H1 (cell line): ENCODE results near the gene ZNF385D. TPM values are rescaled to one million over a fixed set of nuclear protein-coding genes. Genes with fewer than 3 reads are reported as not detected.

ENCODE experiments used
- CTCF ChIA-PET: fragments of 300-600 bp; sonication (Branson Sonifier 250); formaldehyde crosslinking; loops from one replicate; lab custom pipeline; 2021; ENCODE audit not compliant: partially characterized antibody; lab: Charles Lee
- POLR2A ChIA-PET: fragments of 300-600 bp; sonication (Branson Sonifier 250); formaldehyde crosslinking; loops from one replicate; lab custom pipeline; 2021; ENCODE audit warnings: inconsistent platforms; ENCODE audit not compliant: partially characterized antibody; lab: Charles Lee
- DNase-seq, 2 experiments: peaks; one replicate each; pipeline versions ENCODE4 v3.0.0 to v3.0.0-alpha.2; 2010 to 2022; ENCODE audit warnings: low spot score in 2 of 2, low read depth in 1 of 2, mixed read lengths in 1 of 2
- FAIRE-seq: peaks from 2 replicates; lab custom pipeline; 2011; peaks lifted over from hg19 to GRCh38; lab: Jason Lieb, UNC
- H2AFZ ChIP-seq: 2 replicates; pipeline ENCODE4 v1.8.1; 2012; ENCODE audit warnings: low read length, inconsistent platforms
- H2AK5ac ChIP-seq: 2 replicates; pipeline ENCODE4 v1.6.1; 2013; ENCODE audit warnings: low read depth, low read length
- H2BK120ac ChIP-seq: replicated peaks from 2 replicates; pipeline ENCODE3; 2013; ENCODE audit warnings: low read depth, low read length, inconsistent platforms
- H2BK12ac ChIP-seq: 2 replicates; pipeline ENCODE4 v1.6.1; 2013; ENCODE audit warnings: low read depth, low read length
- H2BK15ac ChIP-seq: 2 replicates; pipeline ENCODE4 v1.6.1; 2013; ENCODE audit warnings: low read length
- H2BK20ac ChIP-seq: 2 replicates; pipeline ENCODE4 v1.6.1; 2013; ENCODE audit warnings: low read length
- H2BK5ac ChIP-seq: 2 replicates; pipeline ENCODE4 v1.6.1; 2013; ENCODE audit warnings: low read depth, low read length
- H3K14ac ChIP-seq: 2 replicates; pipeline ENCODE4 v1.6.1; 2013; ENCODE audit warnings: inconsistent platforms; ENCODE audit not compliant: insufficient read length
- H3K18ac ChIP-seq: 2 replicates; pipeline ENCODE4 v1.6.1; 2013; ENCODE audit warnings: low read length; ENCODE audit errors: extremely low read depth
- H3K23ac ChIP-seq: 2 replicates; pipeline ENCODE4 v1.6.1; 2013; ENCODE audit warnings: inconsistent platforms; ENCODE audit not compliant: insufficient read length
- H3K23me2 ChIP-seq: 2 replicates; pipeline ENCODE4 v1.6.1; 2013; ENCODE audit warnings: low read depth, low read length
- H3K27ac ChIP-seq: 2 replicates; pipeline ENCODE4 v1.6.1; 2011; ENCODE audit warnings: low read depth, low read length, inconsistent platforms
- H3K27me3 ChIP-seq, 4 experiments: replicated peaks in 1 of 4; 1 replicate in 1 of 4; 2 replicates in 3 of 4; pipeline versions ENCODE4 v1.6.1 to v1.8.1; 2011 to 2013; ENCODE audit warnings: low read length in 3 of 4, mild to moderate bottlenecking in 3 of 4, inconsistent platforms in 2 of 4, mixed read lengths in 2 of 4, moderate library complexity in 1 of 4; ENCODE audit not compliant: control insufficient read depth in 3 of 4, insufficient read depth in 3 of 4; ENCODE audit errors: extremely low read depth in 1 of 4
- H3K36me3 ChIP-seq, 4 experiments: 2 replicates each; pipeline versions ENCODE4 v1.6.1 to v1.8.1; 2011 to 2013; ENCODE audit warnings: mild to moderate bottlenecking in 4 of 4, low read length in 3 of 4, moderate library complexity in 2 of 4, control low read depth in 1 of 4, inconsistent platforms in 1 of 4; ENCODE audit not compliant: insufficient read depth in 4 of 4, control insufficient read depth in 2 of 4
- H3K4ac ChIP-seq: replicated peaks from 2 replicates; pipeline ENCODE3; 2013; ENCODE audit warnings: low read length, low read depth, mixed read lengths, inconsistent platforms; ENCODE audit not compliant: insufficient read length
- H3K4me1 ChIP-seq, 4 experiments: replicated peaks in 1 of 4; 1 replicate in 1 of 4; 2 replicates in 3 of 4; pipeline versions ENCODE4 v1.6.1 to v1.8.1; 2011 to 2013; ENCODE audit warnings: low read length in 3 of 4, inconsistent platforms in 2 of 4, mixed read lengths in 1 of 4; ENCODE audit not compliant: insufficient read depth in 4 of 4, control insufficient read depth in 3 of 4
- H3K4me2 ChIP-seq, 2 experiments: 2 replicates each; pipeline versions ENCODE4 v1.6.1 to v1.8.1; 2011 to 2013; ENCODE audit warnings: low read depth in 2 of 2, low read length in 2 of 2, control low read depth in 1 of 2, inconsistent platforms in 1 of 2, mild to moderate bottlenecking in 1 of 2; ENCODE audit not compliant: insufficient read depth in 1 of 2
- H3K4me3 ChIP-seq, 4 experiments: fragments of 200-600, 300-600 bp in 1 of 4; sonication (generic), shearing (Covaris generic), sonication (Bioruptor Twin) in 1 of 4; 2 replicates each; pipeline versions ENCODE4 v1.5.1 to v1.8.1; 2011 to 2016; ENCODE audit warnings: low read length in 4 of 4, low read depth in 3 of 4, control low read depth in 2 of 4, inconsistent platforms in 2 of 4, mild to moderate bottlenecking in 2 of 4, mixed read lengths in 1 of 4, moderate library complexity in 1 of 4; ENCODE audit not compliant: insufficient read depth in 2 of 4; ENCODE audit errors: extremely low read depth in 1 of 4
- H3K56ac ChIP-seq: replicated peaks from 2 replicates; pipeline ENCODE3; 2013; ENCODE audit warnings: low read depth, mild to moderate bottlenecking, mixed read lengths, low read length, inconsistent platforms; ENCODE audit not compliant: insufficient read length
- H3K79me1 ChIP-seq: 2 replicates; pipeline ENCODE4 v1.6.1; 2013; ENCODE audit warnings: low read depth, low read length, control low read depth
- H3K79me2 ChIP-seq, 2 experiments: 2 replicates each; pipeline versions ENCODE4 v1.6.1 to v1.8.1; 2012 to 2013; ENCODE audit warnings: low read length in 2 of 2, mild to moderate bottlenecking in 2 of 2, inconsistent platforms in 1 of 2; ENCODE audit not compliant: insufficient read depth in 2 of 2, control insufficient read depth in 1 of 2
- H3K9ac ChIP-seq, 4 experiments: replicated peaks in 1 of 4; 1 replicate in 1 of 4; 2 replicates in 3 of 4; pipeline versions ENCODE4 v1.6.1 to v1.8.1; 2011 to 2013; ENCODE audit warnings: low read depth in 3 of 4, low read length in 3 of 4, control low read depth in 2 of 4, mild to moderate bottlenecking in 2 of 4, moderate library complexity in 2 of 4, inconsistent platforms in 1 of 4; ENCODE audit errors: extremely low read depth in 1 of 4
- H3K9me3 ChIP-seq, 2 experiments: 2 replicates each; pipeline versions ENCODE4 v1.6.1 to v1.8.1; 2012 to 2013; ENCODE audit warnings: mild to moderate bottlenecking in 2 of 2, moderate library complexity in 2 of 2, control low read depth in 1 of 2, inconsistent platforms in 1 of 2, low read depth in 1 of 2, low read length in 1 of 2, mixed read lengths in 1 of 2; ENCODE audit not compliant: insufficient read depth in 2 of 2
- H4K20me1 ChIP-seq, 2 experiments: replicated peaks in 1 of 2; 2 replicates each; pipeline versions ENCODE3 to v1.8.1; 2011 to 2013; ENCODE audit warnings: inconsistent platforms in 2 of 2, low read length in 2 of 2, mild to moderate bottlenecking in 1 of 2; ENCODE audit not compliant: insufficient read depth in 2 of 2, control insufficient read depth in 1 of 2
- H4K5ac ChIP-seq: 2 replicates; pipeline ENCODE4 v1.6.1; 2013; ENCODE audit warnings: low read length, low read depth, mixed read lengths, inconsistent platforms; ENCODE audit not compliant: insufficient read length
- H4K8ac ChIP-seq: 2 replicates; pipeline ENCODE4 v1.8.0; 2013; ENCODE audit warnings: mild to moderate bottlenecking, moderate library complexity, low read length, inconsistent platforms; ENCODE audit not compliant: insufficient read depth; ENCODE audit errors: extremely low read depth
- H4K91ac ChIP-seq: replicated peaks from 2 replicates; pipeline ENCODE3; 2013; ENCODE audit warnings: low read length, mixed read lengths, inconsistent platforms; ENCODE audit not compliant: insufficient read length
- CTBP2 ChIP-seq: IDR thresholded peaks from 2 replicates; pipeline ENCODE4 v1.7.0; 2011; ENCODE audit warnings: borderline replicate concordance, mild to moderate bottlenecking, moderate library complexity, mixed read lengths, low read length; ENCODE audit not compliant: insufficient read depth, insufficient read length
- EGR1 ChIP-seq: IDR thresholded peaks from 2 replicates; pipeline ENCODE4 v1.6.1; 2011; ENCODE audit warnings: low read depth, low read length, borderline replicate concordance
- HDAC2 ChIP-seq, 2 experiments: fragments of 300-600 bp in 1 of 2; sonication (generic) in 1 of 2; IDR thresholded peaks; 2 replicates each; pipeline ENCODE4 v1.6.1; 2011 to 2012; ENCODE audit warnings: low read depth in 2 of 2, low read length in 2 of 2, mild to moderate bottlenecking in 2 of 2, moderate library complexity in 2 of 2, borderline replicate concordance in 1 of 2, inconsistent platforms in 1 of 2
- RNF2 ChIP-seq: fragments of 200-900, 300-1000 bp; sonication (generic); IDR thresholded peaks from 2 replicates; pipeline ENCODE4 v1.7.1; 2016; ENCODE audit warnings: borderline replicate concordance, low read depth, mild to moderate bottlenecking, antibody characterized with exemption, low read length; ENCODE audit not compliant: poor library complexity, severe bottlenecking; ENCODE audit errors: missing control alignments
- WGBS, 2 experiments: shearing (Covaris generic) in 1 of 2; methylation state at CpG; one replicate each; pipeline versions ENCODE4 v1.1.6 to v1.1.7; 2013 to 2015; ENCODE audit warnings: low lambda C conversion rate in 2 of 2, mixed read lengths in 2 of 2, inconsistent platforms in 1 of 2, low coverage in 1 of 2, missing lambda C conversion rate in 1 of 2; ENCODE audit not compliant: insufficient replicate concordance in 2 of 2, insufficient coverage in 1 of 2, insufficient read length in 1 of 2; ENCODE audit errors: extremely low coverage in 1 of 2, missing lambda C conversion rate in 1 of 2; 5-methylcytosine and 5-hydroxymethylcytosine counted together
- polyA plus RNA-seq, 7 experiments: library from polyadenylated mRNA; depleted of rRNA in 3 of 7; stranded (reverse) in 5 of 7; unstranded in 2 of 7; fragments of >200 nt in 5 of 7; fragments of 200-250 nt in 2 of 7; gene quantifications; 1 replicate in 5 of 7; 2 replicates in 1 of 7; 4 replicates in 1 of 7; pipeline versions ENCODE4 v1.2.1 to v1.2.3, GENCODE V29; 2011 to 2013; ENCODE audit warnings: missing spikeins in 2 of 7, mixed read lengths in 2 of 7
- total RNA-seq: library from RNA; stranded (reverse); fragmentation: NEBNext Ultra II Directional; extraction: Animal tissue kit (Norgen Biotek cat#: 25700); gene quantifications from 2 replicates; pipeline ENCODE4 v1.2.1, GENCODE V29; 2021

ZNF385D gene
- total and polyA plus RNA-seq, 2 of the 8 experiments (the other 6 are each of a cell fraction or from before 2014, with no cell fraction given): 5.9 to 10.8 TPM

DNA sequence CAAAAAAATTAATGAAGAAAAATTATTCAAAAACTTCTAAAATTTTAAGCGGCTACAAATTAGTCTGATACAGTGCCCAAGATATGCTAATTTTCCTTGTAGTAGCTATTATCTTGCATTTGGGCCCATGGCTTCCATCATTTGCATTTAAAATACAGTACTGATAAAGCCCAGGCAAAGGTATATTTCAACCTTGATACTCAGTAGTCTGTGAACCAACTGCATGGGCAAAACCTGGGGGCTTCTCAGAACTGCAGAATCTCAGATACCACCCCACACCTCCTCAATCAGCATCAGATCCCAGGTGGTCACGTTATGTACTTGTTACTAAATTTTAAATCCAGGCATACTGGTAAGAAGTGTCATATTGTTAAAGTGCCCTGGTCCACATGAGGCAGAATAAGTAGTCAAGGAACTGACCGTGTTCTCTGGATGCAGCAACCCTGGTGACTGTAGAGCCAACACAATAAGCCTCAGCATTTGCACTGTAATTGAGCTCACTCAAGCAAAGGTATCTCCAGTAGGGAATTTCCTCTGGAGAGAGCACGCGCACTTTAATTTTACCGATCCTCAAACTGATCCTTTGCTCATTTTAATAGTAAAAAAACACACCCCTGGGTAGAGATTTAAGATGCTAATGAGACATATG, 31.9 kb downstream of the ZNF385D start:
- H3K14ac ChIP-seq: no peak overlapping the region
- no peak overlapping the region for H2AK5ac ChIP-seq
- H4K91ac ChIP-seq: peak overlapping the region; percentile 80
- H2BK120ac ChIP-seq: no peak overlapping the region
- ChIA-PET CTCF (interaction anchor here (0.6 to 0.9 kb wide), 2 partner anchors 284 to 758 kb away, joined by 3 to 5 read pairs; no protein-coding TSS in a partner anchor), POLR2A (no interaction called here)
- no peak overlapping the region for H3K4ac ChIP-seq
- no peak overlapping the region for H2BK20ac ChIP-seq
- H2BK5ac ChIP-seq: peak overlapping the region; percentile 6; the same call in 1 of the 2 replicates
- H4K20me1 ChIP-seq: no peaks in the 10 kb centered on the region
- H3K23me2 ChIP-seq: no peaks in the 10 kb centered on the region
- WGBS, 2 experiments: 49% methylated on average over 6 of the region's 6 CpGs; no CpG with 5 or more reads in 1 of the 2 experiments
- H3K36me3 ChIP-seq: no peaks in the 10 kb centered on the region
- no peak overlapping the region for H3K9ac ChIP-seq
- no peak overlapping the region for H3K56ac ChIP-seq
- H3K79me1 ChIP-seq: no peaks in the 10 kb centered on the region; the same call in 1 of the 2 replicates
- H2BK15ac ChIP-seq: no peak overlapping the region
- no peak overlapping the region for H2AFZ ChIP-seq
- H3K18ac ChIP-seq: peak overlapping the region; percentile 13; the same call in 1 of the 2 replicates
- H3K4me3 ChIP-seq: peak overlapping the region in 1 of 4 experiments; percentile 34; a peak in 2 of 8 replicates
- H4K8ac ChIP-seq: no peak overlapping the region
- DNase-seq: no peak
- no peaks in the 10 kb centered on the region for H3K79me2 ChIP-seq
- H3K4me2 ChIP-seq: peak overlapping the region; percentile 54 to 63
- peaks cover 2 to 11% (median 6%) of the 10 kb centered on the region in 4 experiments; a peak in 5 of 7 replicates for H3K4me1 ChIP-seq
- H3K23ac ChIP-seq: no peak overlapping the region
- FAIRE-seq: no peak
- no peak for TF ChIP-seq HDAC2 (IDR thresholded peaks at IDR 0.05; ENCODE audit: borderline replicate concordance in 1 of 2, low read depth in 2 of 2, low read length in 2 of 2)
- TF ChIP-seq CTBP2: no peak
- no peak for TF ChIP-seq EGR1
- TF ChIP-seq RNF2: no peak
- no peaks in the 10 kb centered on the region for H3K9me3 ChIP-seq
- H2BK12ac ChIP-seq: no peak overlapping the region
- no peak overlapping the region for H4K5ac ChIP-seq
- H3K27ac ChIP-seq: no peak overlapping the region
- no peaks in the 10 kb centered on the region for H3K27me3 ChIP-seq
